H9 (cell line): Measurements from ENCODE around the gene TSPAN4. TPM values are rescaled to one million over a fixed set of nuclear protein-coding genes. Genes with fewer than 3 reads are reported as not detected.

ENCODE experiments used
- DNase-seq: peaks from one replicate; pipeline ENCODE4 v3.0.0-alpha.2; 2017
- H2AFZ ChIP-seq: one replicate; pipeline ENCODE4 v1.6.1; 2013; ENCODE audit warnings: mild to moderate bottlenecking, low read length, control low read depth, moderate library complexity
- H2AK5ac ChIP-seq: 2 replicates; pipeline ENCODE4 v1.6.1; 2013; ENCODE audit warnings: low read length, control low read depth, mixed read lengths; ENCODE audit not compliant: insufficient read length
- H2BK120ac ChIP-seq: one replicate; pipeline ENCODE4 v1.6.1; 2013; ENCODE audit warnings: low read depth, mild to moderate bottlenecking, low read length, control low read depth, inconsistent platforms; ENCODE audit not compliant: poor library complexity, severe bottlenecking
- H2BK12ac ChIP-seq: 2 replicates; pipeline ENCODE4 v1.6.1; 2013; ENCODE audit warnings: low read length, control low read depth, mixed read lengths, low read depth; ENCODE audit not compliant: insufficient read length
- H2BK15ac ChIP-seq: 2 replicates; pipeline ENCODE4 v1.6.1; 2013; ENCODE audit warnings: low read depth, low read length, control low read depth
- H2BK20ac ChIP-seq: one replicate; pipeline ENCODE4 v1.6.1; 2013; ENCODE audit warnings: low read depth, mild to moderate bottlenecking, low read length, control low read depth, inconsistent platforms; ENCODE audit not compliant: poor library complexity, severe bottlenecking
- H2BK5ac ChIP-seq: 2 replicates; pipeline ENCODE4 v1.6.1; 2013; ENCODE audit warnings: low read length, control low read depth, mixed read lengths; ENCODE audit not compliant: insufficient read length
- H3K14ac ChIP-seq: 2 replicates; pipeline ENCODE4 v1.6.1; 2013; ENCODE audit warnings: low read length, control low read depth; ENCODE audit not compliant: insufficient read depth
- H3K18ac ChIP-seq: 2 replicates; pipeline ENCODE4 v1.6.1; 2013; ENCODE audit warnings: low read depth, mild to moderate bottlenecking, mixed read lengths, low read length, control low read depth; ENCODE audit not compliant: insufficient read length
- H3K23ac ChIP-seq: 2 replicates; pipeline ENCODE4 v1.6.1; 2013; ENCODE audit warnings: low read length, control low read depth, mixed read lengths, low read depth; ENCODE audit not compliant: insufficient read length
- H3K23me2 ChIP-seq: 2 replicates; pipeline ENCODE4 v1.6.1; 2013; ENCODE audit warnings: low read depth, mild to moderate bottlenecking, mixed read lengths, low read length, control low read depth; ENCODE audit not compliant: insufficient read length, poor library complexity, severe bottlenecking
- H3K27ac ChIP-seq: 2 replicates; pipeline ENCODE4 v1.5.1; 2013; ENCODE audit warnings: low read length, control low read depth, mixed read lengths, low read depth; ENCODE audit not compliant: insufficient read length
- H3K27me3 ChIP-seq: 2 replicates; pipeline ENCODE4 v1.6.1; 2013; ENCODE audit warnings: low read length, control low read depth, inconsistent platforms; ENCODE audit not compliant: insufficient read depth
- H3K4ac ChIP-seq: 2 replicates; pipeline ENCODE4 v1.6.1; 2013; ENCODE audit warnings: low read depth, mild to moderate bottlenecking, control low read depth, inconsistent platforms, low read length, moderate library complexity
- H3K4me1 ChIP-seq: 2 replicates; pipeline ENCODE4 v1.6.1; 2013; ENCODE audit warnings: low read length, control low read depth, inconsistent platforms; ENCODE audit not compliant: insufficient read depth
- H3K4me2 ChIP-seq: 2 replicates; pipeline ENCODE4 v1.6.1; 2013; ENCODE audit warnings: low read length, control low read depth, mixed read lengths; ENCODE audit not compliant: insufficient read length, insufficient read depth
- H3K56ac ChIP-seq: 2 replicates; pipeline ENCODE4 v1.6.1; 2013; ENCODE audit warnings: low read depth, mild to moderate bottlenecking, mixed read lengths, low read length, control low read depth; ENCODE audit not compliant: insufficient read length
- H3K79me1 ChIP-seq: 2 replicates; pipeline ENCODE4 v1.6.1; 2013; ENCODE audit warnings: low read depth, mild to moderate bottlenecking, moderate library complexity, low read length, control low read depth, inconsistent platforms; ENCODE audit not compliant: insufficient read depth, poor library complexity, severe bottlenecking
- H3K79me2 ChIP-seq: 2 replicates; pipeline ENCODE4 v1.6.1; 2013; ENCODE audit warnings: low read length, control low read depth, inconsistent platforms; ENCODE audit not compliant: insufficient read depth
- H3K9ac ChIP-seq: 2 replicates; pipeline ENCODE4 v1.6.1; 2013; ENCODE audit warnings: low read length, control low read depth, mixed read lengths; ENCODE audit not compliant: insufficient read length; ENCODE audit errors: extremely low read depth
- H3K9me3 ChIP-seq: one replicate; pipeline ENCODE4 v1.6.1; 2013; ENCODE audit warnings: low read depth, low read length, inconsistent platforms; ENCODE audit not compliant: control insufficient read depth
- H3T11ph ChIP-seq: one replicate; pipeline ENCODE4 v1.6.1; 2013; ENCODE audit warnings: mild to moderate bottlenecking, low read length, control low read depth, inconsistent platforms
- H4K20me1 ChIP-seq: one replicate; pipeline ENCODE4 v1.6.1; 2013; ENCODE audit not compliant: control insufficient read depth, insufficient read length, insufficient read depth
- H4K5ac ChIP-seq: 2 replicates; pipeline ENCODE4 v1.6.1; 2013; ENCODE audit warnings: low read depth, mild to moderate bottlenecking, mixed read lengths, low read length, control low read depth; ENCODE audit not compliant: insufficient read length
- H4K8ac ChIP-seq: replicated peaks from 2 replicates; pipeline ENCODE4 v1.6.1; 2013; ENCODE audit warnings: low read length, control low read depth, mixed read lengths, low read depth; ENCODE audit not compliant: insufficient read length
- H4K91ac ChIP-seq: 2 replicates; pipeline ENCODE4 v1.6.1; 2013; ENCODE audit warnings: low read depth, mild to moderate bottlenecking, moderate library complexity, mixed read lengths, low read length, control low read depth; ENCODE audit not compliant: insufficient read length
- H3K27ac Mint-ChIP-seq, 3 experiments: 2 replicates in 2 of 3; 3 replicates in 1 of 3; pipeline ENCODE4 v1.8.0; 2020 to 2021; ENCODE audit warnings: mixed read lengths in 3 of 3, mild to moderate bottlenecking in 1 of 3, moderate library complexity in 1 of 3
- H3K27me3 Mint-ChIP-seq: 2 replicates; pipeline ENCODE4 v1.8.0; 2021; ENCODE audit warnings: low read depth, mild to moderate bottlenecking, moderate library complexity, mixed read lengths
- H3K36me3 Mint-ChIP-seq, 3 experiments: 2 replicates in 2 of 3; 3 replicates in 1 of 3; pipeline ENCODE4 v1.8.0; 2020 to 2021; ENCODE audit warnings: low read depth in 3 of 3, mixed read lengths in 3 of 3; ENCODE audit not compliant: insufficient read depth in 1 of 3
- H3K4me1 Mint-ChIP-seq, 2 experiments: 2 replicates each; pipeline ENCODE4 v1.8.0; 2020; ENCODE audit warnings: mixed read lengths in 2 of 2
- H3K4me3 Mint-ChIP-seq, 2 experiments: 2 replicates in 1 of 2; 3 replicates in 1 of 2; pipeline ENCODE4 v1.8.0; 2020 to 2021; ENCODE audit warnings: mild to moderate bottlenecking in 2 of 2, mixed read lengths in 2 of 2, moderate library complexity in 1 of 2
- H3K9me3 Mint-ChIP-seq, 2 experiments: 2 replicates in 1 of 2; 3 replicates in 1 of 2; pipeline ENCODE4 v1.8.0; 2020; ENCODE audit warnings: mild to moderate bottlenecking in 2 of 2, mixed read lengths in 2 of 2, moderate library complexity in 1 of 2
- CTCF ChIP-seq: fragments of 200-600 bp; sonication (generic); conservative IDR thresholded peaks from 3 replicates; pipeline ENCODE4 v1.8.0; 2021; ENCODE audit warnings: antibody characterized with exemption, mild to moderate bottlenecking
- WGBS: extraction: QIAGEN DNeasy Blood & Tissue Kit; methylation state at CpG from one replicate; pipeline ENCODE4 v1.1.7; 2013; ENCODE audit warnings: missing lambda C conversion rate, low lambda C conversion rate, mixed read lengths; ENCODE audit not compliant: insufficient read length; ENCODE audit errors: extremely low coverage; 5-methylcytosine and 5-hydroxymethylcytosine counted together
- total RNA-seq: library from RNA; stranded (reverse); gene quantifications from 2 replicates; pipeline ENCODE4 v1.2.1, GENCODE V29; 2021

The TSPAN4 gene
- total RNA-seq, 1 experiment from 2014 or later: 64.6 TPM

- no CpG with 5 or more reads among the region's 14 CpGs for WGBS
- Histone ChIP-seq H3K79me2 (no peaks in the 10 kb centered on the region), H2BK12ac (no peak overlapping the region), H4K8ac (no peak overlapping the region), H3K56ac (no peak overlapping the region), H3T11ph (no peak overlapping the region), H3K9me3 (no peaks in the 10 kb centered on the region), H3K4me1 (no peaks in the 10 kb centered on the region; the same call in 1 of the 2 replicates), H4K91ac (no peak overlapping the region), H3K23ac (no peak overlapping the region), H3K23me2 (no peaks in the 10 kb centered on the region), H2BK120ac (no peak overlapping the region), H2BK15ac (no peak overlapping the region), H3K27ac (no peak overlapping the region), H3K9ac (no peak overlapping the region), H2AK5ac (no peak overlapping the region), H2BK20ac (no peak overlapping the region), H2BK5ac (no peak overlapping the region), H3K79me1 (no peaks in the 10 kb centered on the region), H4K20me1 (no peaks in the 10 kb centered on the region), H2AFZ (no peak overlapping the region), H4K5ac (no peak overlapping the region), H3K4ac (no peak overlapping the region), H3K4me2 (no peak overlapping the region), H3K14ac (no peak overlapping the region), H3K27me3 (no peaks in the 10 kb centered on the region), H3K18ac (no peak overlapping the region)
- Mint-ChIP-seq H3K9me3 (no peaks in the 10 kb centered on the region), H3K4me3 (no peak overlapping the region), H3K27ac (no peak overlapping the region), H3K27me3 (peaks cover 4% of the 10 kb centered on the region), H3K36me3 (peaks cover 3 to 20% (median 17%) of the 10 kb centered on the region in 3 experiments; a peak in 5 of 7 replicates), H3K4me1 (peaks cover 22 to 32% of the 10 kb centered on the region in 2 experiments)
- no peak for DNase-seq
- no peak for TF ChIP-seq CTCF
Observed at GRCh38 chr11:866481-866880, 23.8 kb downstream of the TSPAN4 start.
